SK-MEL-5 (cell line): ENCODE results near the gene TTL. TPM values are rescaled to one million over a fixed set of nuclear protein-coding genes. Genes with fewer than 3 reads are reported as not detected.
"Not testable (repeated sequence)": the region's sequence is repeated elsewhere in the genome, so short reads cannot be mapped to it uniquely, and the experiment has no call there.

Source experiments
- DNase-seq: peaks from one replicate; pipeline ENCODE4 v3.0.0-alpha.2; 2016; ENCODE audit warnings: low read depth, low spot score
- in situ Hi-C: cut with HindIII; loops from 2 replicates; pipeline ENCODE4 v1.10.0; 2016; ENCODE audit warnings: low sequenced_read_pairs, high pct_unique_total_duplicates, low pct_unique_long_range_greater_than_20kb
- polyA plus RNA-seq, 2 experiments: library from polyadenylated mRNA; depleted of rRNA; stranded (reverse); fragments of >200 nt; gene quantifications; 2 replicates each; pipeline ENCODE4 v1.2.3, GENCODE V29; 2015
- total RNA-seq: library from RNA; depleted of rRNA; stranded (reverse); fragments of >200 nt; shearing (Covaris generic); gene quantifications from 2 replicates; pipeline ENCODE4 v1.2.3, GENCODE V29; 2014; rRNA removed

TTL gene
- 66.6 and 72.3 TPM in 2 replicates for total RNA-seq
- polyA plus RNA-seq (2015; cell fraction: cytosol; rRNA removed): 50.3 and 80.2 TPM in 2 replicates
- 100 and 109 TPM in 2 replicates for polyA plus RNA-seq (2015; cell fraction: nucleus; rRNA removed)

GRCh38 chr2:112481528-112482233 is at the start of gene TTL:
TTL (plus strand) TSS chr2:112482156; CDS start chr2:112482345, 189 bp downstream.
- peak; percentile 61 for DNase-seq
- in situ Hi-C loops: no loop called here

GRCh38 chr2:112432390-112432734 is 49.6 kb upstream of the TTL start:
- DNase-seq, in situ Hi-C loops: not testable (repeated sequence)

- in situ Hi-C loops, DNase-seq: not testable (repeated sequence)
Measured at GRCh38 chr2:112432735-112433479, 49.0 kb upstream of the TTL start.

- DNase-seq: peak; percentile 81
- in situ Hi-C loops: not testable (repeated sequence)
Measured at GRCh38 chr2:112433480-112433879, 48.5 kb upstream of the TTL start, which contains the start of gene RGPD8. RGPD8 (minus strand) TSS chr2:112433645; CDS start chr2:112433453, 192 bp downstream.

GRCh38 chr2:112433932-112434730 is 47.8 kb upstream of the TTL start:
- DNase-seq: no peak
- in situ Hi-C loops: no loop called here

GRCh38 chr2:112434890-112435715 is 46.9 kb upstream of the TTL start:
- in situ Hi-C loops, DNase-seq: not testable (repeated sequence)

GRCh38 chr2:112435716-112436431 is 46.1 kb upstream of the TTL start:
- in situ Hi-C loops, DNase-seq: not testable (repeated sequence)

- DNase-seq, in situ Hi-C loops: not testable (repeated sequence)
Measured at GRCh38 chr2:112436993-112437392, 45.0 kb upstream of the TTL start.

GRCh38 chr2:112437405-112437831 is 44.5 kb upstream of the TTL start:
- in situ Hi-C loops, DNase-seq: not testable (repeated sequence)

- DNase-seq, in situ Hi-C loops: not testable (repeated sequence)
Measured at GRCh38 chr2:112438603-112439261, 43.2 kb upstream of the TTL start.

- DNase-seq, in situ Hi-C loops: not testable (repeated sequence)
Measured at GRCh38 chr2:112444256-112444655, 37.7 kb upstream of the TTL start.

GRCh38 chr2:112449854-112450253 is 32.1 kb upstream of the TTL start:
- no peak for DNase-seq
- in situ Hi-C loops: no loop called here

- DNase-seq: no peak
- in situ Hi-C loops: no loop called here
Measured at GRCh38 chr2:112451317-112451716, 30.6 kb upstream of the TTL start.

- in situ Hi-C loops: no loop called here
- DNase-seq: no peak
Measured at GRCh38 chr2:112454586-112454985, 27.4 kb upstream of the TTL start.

GRCh38 chr2:112459372-112459771 is 22.6 kb upstream of the TTL start:
- no peak for DNase-seq
- in situ Hi-C loops: no loop called here

- DNase-seq: no peak
- in situ Hi-C loops: no loop called here
Measured at GRCh38 chr2:112462178-112462577, 19.8 kb upstream of the TTL start.
